ENCODE results near the gene DESI2.

DESI2 gene

GRCh38 chr1:244652623-244653438 is at the start of gene DESI2:
Gene DESI2 (plus strand): TSS chr1:244653126. CDS start chr1:244653314, 188 bp downstream.
- peak; percentile 95 for DNase-seq (ENCODE audit: low read depth)

- no peak for DNase-seq (ENCODE audit: low read depth)
Observed at GRCh38 chr1:244603498-244603897, 49.4 kb upstream of the DESI2 start.

- DNase-seq (ENCODE audit: low read depth): no peak
Observed at GRCh38 chr1:244605835-244606370, 47.0 kb upstream of the DESI2 start.

GRCh38 chr1:244614113-244614836 is 38.7 kb upstream of the DESI2 start:
- no peak for DNase-seq (ENCODE audit: low read depth)

- no peak for DNase-seq (ENCODE audit: low read depth)
Observed at GRCh38 chr1:244614879-244615278, 38.0 kb upstream of the DESI2 start.

- DNase-seq (ENCODE audit: low read depth): no peak
Observed at GRCh38 chr1:244615301-244615700, 37.6 kb upstream of the DESI2 start.

- DNase-seq (ENCODE audit: low read depth): no peak
Observed at GRCh38 chr1:244626709-244627108, 26.2 kb upstream of the DESI2 start.

GRCh38 chr1:244628789-244629188 is 24.1 kb upstream of the DESI2 start:
- DNase-seq (ENCODE audit: low read depth): no peak

- DNase-seq (ENCODE audit: low read depth): no peak
Observed at GRCh38 chr1:244633140-244633539, 19.8 kb upstream of the DESI2 start.

- no peak for DNase-seq (ENCODE audit: low read depth)
Observed at GRCh38 chr1:244634546-244634945, 18.4 kb upstream of the DESI2 start.

GRCh38 chr1:244636488-244637259 is 16.3 kb upstream of the DESI2 start:
- no peak for DNase-seq (ENCODE audit: low read depth)

- DNase-seq (ENCODE audit: low read depth): no peak
Observed at GRCh38 chr1:244639561-244639960, 13.4 kb upstream of the DESI2 start.

- no peak for DNase-seq (ENCODE audit: low read depth)
Observed at GRCh38 chr1:244640917-244641316, 12.0 kb upstream of the DESI2 start.

GRCh38 chr1:244642526-244642925 is 10.4 kb upstream of the DESI2 start:
- DNase-seq (ENCODE audit: low read depth): no peak

GRCh38 chr1:244642988-244643387 is 9.9 kb upstream of the DESI2 start:
- DNase-seq (ENCODE audit: low read depth): no peak

- DNase-seq (ENCODE audit: low read depth): no peak
Observed at GRCh38 chr1:244645414-244645813, 7.5 kb upstream of the DESI2 start.

- DNase-seq (ENCODE audit: low read depth): no peak
Observed at GRCh38 chr1:244645890-244646289, 7.0 kb upstream of the DESI2 start.

- no peak for DNase-seq (ENCODE audit: low read depth)
Observed at GRCh38 chr1:244647819-244648218, 5.1 kb upstream of the DESI2 start.

- DNase-seq (ENCODE audit: low read depth): no peak
Observed at GRCh38 chr1:244651956-244652622, 837 bp upstream of the DESI2 start.

- DNase-seq (ENCODE audit: low read depth): no peak
Observed at GRCh38 chr1:244653439-244654107, 647 bp downstream of the DESI2 start.
